ENCODE results near the gene BCR. TPM values are rescaled to one million over a fixed set of nuclear protein-coding genes. Genes with fewer than 3 reads are reported as not detected.

The BCR gene
- total and polyA plus RNA-seq, 2 of the 4 experiments (the other 2 are of a cell fraction) = 28.9 to 44.6 TPM

DNA sequence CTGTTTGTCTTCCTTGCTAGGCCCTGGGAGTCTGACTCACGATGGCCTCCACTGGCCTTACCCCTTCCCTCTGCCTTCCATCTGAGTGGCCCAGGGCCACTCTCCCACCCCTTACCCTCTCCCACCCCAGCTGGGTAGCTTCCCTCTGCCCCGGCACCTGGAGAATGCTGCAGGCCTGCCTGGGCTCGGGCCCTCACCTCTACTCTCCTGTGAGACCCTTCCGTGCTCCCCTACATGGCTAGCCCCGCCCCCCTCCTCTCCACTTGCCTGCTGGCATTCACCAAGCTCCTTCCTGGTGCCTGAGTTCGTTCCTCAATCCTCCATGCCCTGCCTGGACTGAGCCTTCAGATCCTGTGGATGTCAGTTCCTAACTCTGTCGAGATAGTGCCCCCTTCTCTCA lies 26.3 kb upstream of the BCR start:
- Histone ChIP-seq H2BK120ac (ENCODE audit: low read depth, low read length) (no peak overlapping the region), H3K14ac (replicated peaks; ENCODE audit: low read depth, low read length) (no peak overlapping the region), H2BK20ac (ENCODE audit: low read depth, low read length) (no peak overlapping the region), H2AK9ac (replicated peaks; ENCODE audit: low read depth, low read length, poor library complexity) (no peak overlapping the region), H3K27me3 (ENCODE audit: control insufficient read depth, insufficient read depth, low read length) (no peaks in the 10 kb centered on the region), H3K4me3 (ENCODE audit: insufficient read depth, low read depth, low read length) (no peak overlapping the region), H3K27ac (ENCODE audit: insufficient read depth, low read length) (no peak overlapping the region), H4K20me1 (ENCODE audit: insufficient read depth, low read length) (no peaks in the 10 kb centered on the region), H3K79me1 (ENCODE audit: low read depth in 1 of 2, low read length in 2 of 2) (no peaks in the 10 kb centered on the region), H3K9me1 (ENCODE audit: insufficient read depth, low read length) (no peaks in the 10 kb centered on the region; the same call in 1 of the 2 replicates), H2BK15ac (ENCODE audit: low read depth, low read length) (no peak overlapping the region), H4K5ac (ENCODE audit: low read depth, low read length) (no peak overlapping the region), H2AFZ (replicated peaks; ENCODE audit: low read length, poor library complexity) (no peak overlapping the region), H4K8ac (ENCODE audit: low read depth in 2 of 2, low read length in 2 of 2) (no peak overlapping the region), H2AK5ac (ENCODE audit: low read depth, low read length) (no peak overlapping the region), H3K4me1 (ENCODE audit: control insufficient read depth, insufficient read depth, low read length) (no peaks in the 10 kb centered on the region), H3K9me3 (ENCODE audit: control insufficient read depth, insufficient read depth, low read length) (no peaks in the 10 kb centered on the region), H3K4me2 (ENCODE audit: low read depth, low read length) (no peak overlapping the region), H3K9ac (ENCODE audit: low read depth, low read length) (no peak overlapping the region), H3K56ac (ENCODE audit: extremely low read depth, insufficient read depth, low read length) (no peak overlapping the region), H3K36me3 (ENCODE audit: control insufficient read depth, insufficient read depth, low read length) (peaks cover 2% of the 10 kb centered on the region; the same call in 1 of the 2 replicates), H4K91ac (ENCODE audit: insufficient read depth, low read depth, low read length) (no peak overlapping the region), H3K4ac (ENCODE audit: low read depth, low read length) (no peak overlapping the region), H3K18ac (ENCODE audit: low read depth, low read length) (no peak overlapping the region), H3K23ac (ENCODE audit: low read depth, low read length) (no peak overlapping the region), H2BK5ac (ENCODE audit: low read depth, low read length, poor library complexity, severe bottlenecking) (no peak overlapping the region)
- no peak for ATAC-seq (ENCODE audit: low read depth)
- DNase-seq = no peak
- no TSS peak for BruUV-seq (replicated peaks)
- in situ Hi-C loops (cut with MboI; ENCODE audit: low sequenced_read_pairs) (no loop called here), intact Hi-C loops (cut with micrococcal nuclease) (no loop called here), dilution Hi-C loops (cut with HindIII; ENCODE audit: low sequenced_read_pairs, unreplicated experiment) (no loop called here)
- ChIA-PET CTCF (no interaction called here), POLR2A (ENCODE audit: unreplicated experiment) (no interaction called here)
- 83% methylated on average over 3 of the region's 7 CpGs; no CpG with 5 or more reads in 1 of the 2 experiments for WGBS, 2 experiments (ENCODE audit: extremely low coverage in 2 of 2, insufficient read length in 1 of 2)
- TF ChIP-seq BHLHE40 (IDR thresholded peaks at IDR 0.05; ENCODE audit: low read depth, low read length) = no peak
- TF ChIP-seq RAD21 (IDR thresholded peaks at IDR 0.05; ENCODE audit: low read length) = no peak
- no peak for TF ChIP-seq MAFK (IDR thresholded peaks at IDR 0.05; ENCODE audit: low read depth, low read length)
- TF ChIP-seq FOS (IDR thresholded peaks at IDR 0.05; ENCODE audit: low read depth, low read length) = no peak
- TF ChIP-seq MAZ (IDR thresholded peaks at IDR 0.05; ENCODE audit: borderline replicate concordance, low read depth, low read length) = no peak
- TF ChIP-seq CHD1 (IDR thresholded peaks at IDR 0.05; ENCODE audit: low read depth, low read length) = no peak
- TF ChIP-seq, protein P1, sequence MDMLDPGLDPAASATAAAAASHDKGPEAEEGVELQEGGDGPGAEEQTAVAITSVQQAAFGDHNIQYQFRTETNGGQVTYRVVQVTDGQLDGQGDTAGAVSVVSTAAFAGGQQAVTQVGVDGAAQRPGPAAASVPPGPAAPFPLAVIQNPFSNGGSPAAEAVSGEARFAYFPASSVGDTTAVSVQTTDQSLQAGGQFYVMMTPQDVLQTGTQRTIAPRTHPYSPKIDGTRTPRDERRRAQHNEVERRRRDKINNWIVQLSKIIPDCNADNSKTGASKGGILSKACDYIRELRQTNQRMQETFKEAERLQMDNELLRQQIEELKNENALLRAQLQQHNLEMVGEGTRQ (IDR thresholded peaks at IDR 0.05; ENCODE audit: low read depth, low read length) = no peak
- no peak for TF ChIP-seq NFE2L2 (IDR thresholded peaks at IDR 0.05; ENCODE audit: low read depth, low read length)

All from IMR-90 (cell line).